H1 (cell line): ENCODE measurements around the gene ALK. TPM values are rescaled to one million over a fixed set of nuclear protein-coding genes. Genes with fewer than 3 reads are reported as not detected.
A peak's percentile ranks its signal among the peaks of the same experiment; 100 is the strongest.

Source experiments
- CTCF ChIA-PET: fragments of 300-600 bp; sonication (Branson Sonifier 250); formaldehyde crosslinking; loops from one replicate; lab custom pipeline; 2021; ENCODE audit not compliant: partially characterized antibody; lab: Charles Lee
- POLR2A ChIA-PET: fragments of 300-600 bp; sonication (Branson Sonifier 250); formaldehyde crosslinking; loops from one replicate; lab custom pipeline; 2021; ENCODE audit warnings: inconsistent platforms; ENCODE audit not compliant: partially characterized antibody; lab: Charles Lee
- DNase-seq, 2 experiments: peaks; one replicate each; pipeline versions ENCODE4 v3.0.0 to v3.0.0-alpha.2; 2010 to 2022; ENCODE audit warnings: low spot score in 2 of 2, low read depth in 1 of 2, mixed read lengths in 1 of 2
- FAIRE-seq: peaks from 2 replicates; lab custom pipeline; 2011; peaks lifted over from hg19 to GRCh38; lab: Jason Lieb, UNC
- H2AFZ ChIP-seq: 2 replicates; pipeline ENCODE4 v1.8.1; 2012; ENCODE audit warnings: low read length, inconsistent platforms
- H2AK5ac ChIP-seq: 2 replicates; pipeline ENCODE4 v1.6.1; 2013; ENCODE audit warnings: low read depth, low read length
- H2BK120ac ChIP-seq: replicated peaks from 2 replicates; pipeline ENCODE3; 2013; ENCODE audit warnings: low read depth, low read length, inconsistent platforms
- H2BK12ac ChIP-seq: 2 replicates; pipeline ENCODE4 v1.6.1; 2013; ENCODE audit warnings: low read depth, low read length
- H2BK15ac ChIP-seq: 2 replicates; pipeline ENCODE4 v1.6.1; 2013; ENCODE audit warnings: low read length
- H2BK20ac ChIP-seq: 2 replicates; pipeline ENCODE4 v1.6.1; 2013; ENCODE audit warnings: low read length
- H2BK5ac ChIP-seq: 2 replicates; pipeline ENCODE4 v1.6.1; 2013; ENCODE audit warnings: low read depth, low read length
- H3K14ac ChIP-seq: 2 replicates; pipeline ENCODE4 v1.6.1; 2013; ENCODE audit warnings: inconsistent platforms; ENCODE audit not compliant: insufficient read length
- H3K18ac ChIP-seq: 2 replicates; pipeline ENCODE4 v1.6.1; 2013; ENCODE audit warnings: low read length; ENCODE audit errors: extremely low read depth
- H3K23ac ChIP-seq: 2 replicates; pipeline ENCODE4 v1.6.1; 2013; ENCODE audit warnings: inconsistent platforms; ENCODE audit not compliant: insufficient read length
- H3K23me2 ChIP-seq: 2 replicates; pipeline ENCODE4 v1.6.1; 2013; ENCODE audit warnings: low read depth, low read length
- H3K27ac ChIP-seq: 2 replicates; pipeline ENCODE4 v1.6.1; 2011; ENCODE audit warnings: low read depth, low read length, inconsistent platforms
- H3K27me3 ChIP-seq, 4 experiments: replicated peaks in 1 of 4; 1 replicate in 1 of 4; 2 replicates in 3 of 4; pipeline versions ENCODE4 v1.6.1 to v1.8.1; 2011 to 2013; ENCODE audit warnings: low read length in 3 of 4, mild to moderate bottlenecking in 3 of 4, inconsistent platforms in 2 of 4, mixed read lengths in 2 of 4, moderate library complexity in 1 of 4; ENCODE audit not compliant: control insufficient read depth in 3 of 4, insufficient read depth in 3 of 4; ENCODE audit errors: extremely low read depth in 1 of 4
- H3K36me3 ChIP-seq, 4 experiments: 2 replicates each; pipeline versions ENCODE4 v1.6.1 to v1.8.1; 2011 to 2013; ENCODE audit warnings: mild to moderate bottlenecking in 4 of 4, low read length in 3 of 4, moderate library complexity in 2 of 4, control low read depth in 1 of 4, inconsistent platforms in 1 of 4; ENCODE audit not compliant: insufficient read depth in 4 of 4, control insufficient read depth in 2 of 4
- H3K4ac ChIP-seq: replicated peaks from 2 replicates; pipeline ENCODE3; 2013; ENCODE audit warnings: low read length, low read depth, mixed read lengths, inconsistent platforms; ENCODE audit not compliant: insufficient read length
- H3K4me1 ChIP-seq, 4 experiments: replicated peaks in 1 of 4; 1 replicate in 1 of 4; 2 replicates in 3 of 4; pipeline versions ENCODE4 v1.6.1 to v1.8.1; 2011 to 2013; ENCODE audit warnings: low read length in 3 of 4, inconsistent platforms in 2 of 4, mixed read lengths in 1 of 4; ENCODE audit not compliant: insufficient read depth in 4 of 4, control insufficient read depth in 3 of 4
- H3K4me2 ChIP-seq, 2 experiments: 2 replicates each; pipeline versions ENCODE4 v1.6.1 to v1.8.1; 2011 to 2013; ENCODE audit warnings: low read depth in 2 of 2, low read length in 2 of 2, control low read depth in 1 of 2, inconsistent platforms in 1 of 2, mild to moderate bottlenecking in 1 of 2; ENCODE audit not compliant: insufficient read depth in 1 of 2
- H3K4me3 ChIP-seq, 4 experiments: fragments of 200-600, 300-600 bp in 1 of 4; sonication (generic), shearing (Covaris generic), sonication (Bioruptor Twin) in 1 of 4; 2 replicates each; pipeline versions ENCODE4 v1.5.1 to v1.8.1; 2011 to 2016; ENCODE audit warnings: low read length in 4 of 4, low read depth in 3 of 4, control low read depth in 2 of 4, inconsistent platforms in 2 of 4, mild to moderate bottlenecking in 2 of 4, mixed read lengths in 1 of 4, moderate library complexity in 1 of 4; ENCODE audit not compliant: insufficient read depth in 2 of 4; ENCODE audit errors: extremely low read depth in 1 of 4
- H3K56ac ChIP-seq: replicated peaks from 2 replicates; pipeline ENCODE3; 2013; ENCODE audit warnings: low read depth, mild to moderate bottlenecking, mixed read lengths, low read length, inconsistent platforms; ENCODE audit not compliant: insufficient read length
- H3K79me1 ChIP-seq: 2 replicates; pipeline ENCODE4 v1.6.1; 2013; ENCODE audit warnings: low read depth, low read length, control low read depth
- H3K79me2 ChIP-seq, 2 experiments: 2 replicates each; pipeline versions ENCODE4 v1.6.1 to v1.8.1; 2012 to 2013; ENCODE audit warnings: low read length in 2 of 2, mild to moderate bottlenecking in 2 of 2, inconsistent platforms in 1 of 2; ENCODE audit not compliant: insufficient read depth in 2 of 2, control insufficient read depth in 1 of 2
- H3K9ac ChIP-seq, 4 experiments: replicated peaks in 1 of 4; 1 replicate in 1 of 4; 2 replicates in 3 of 4; pipeline versions ENCODE4 v1.6.1 to v1.8.1; 2011 to 2013; ENCODE audit warnings: low read depth in 3 of 4, low read length in 3 of 4, control low read depth in 2 of 4, mild to moderate bottlenecking in 2 of 4, moderate library complexity in 2 of 4, inconsistent platforms in 1 of 4; ENCODE audit errors: extremely low read depth in 1 of 4
- H3K9me3 ChIP-seq, 2 experiments: 2 replicates each; pipeline versions ENCODE4 v1.6.1 to v1.8.1; 2012 to 2013; ENCODE audit warnings: mild to moderate bottlenecking in 2 of 2, moderate library complexity in 2 of 2, control low read depth in 1 of 2, inconsistent platforms in 1 of 2, low read depth in 1 of 2, low read length in 1 of 2, mixed read lengths in 1 of 2; ENCODE audit not compliant: insufficient read depth in 2 of 2
- H4K20me1 ChIP-seq, 2 experiments: replicated peaks in 1 of 2; 2 replicates each; pipeline versions ENCODE3 to v1.8.1; 2011 to 2013; ENCODE audit warnings: inconsistent platforms in 2 of 2, low read length in 2 of 2, mild to moderate bottlenecking in 1 of 2; ENCODE audit not compliant: insufficient read depth in 2 of 2, control insufficient read depth in 1 of 2
- H4K5ac ChIP-seq: 2 replicates; pipeline ENCODE4 v1.6.1; 2013; ENCODE audit warnings: low read length, low read depth, mixed read lengths, inconsistent platforms; ENCODE audit not compliant: insufficient read length
- H4K8ac ChIP-seq: 2 replicates; pipeline ENCODE4 v1.8.0; 2013; ENCODE audit warnings: mild to moderate bottlenecking, moderate library complexity, low read length, inconsistent platforms; ENCODE audit not compliant: insufficient read depth; ENCODE audit errors: extremely low read depth
- H4K91ac ChIP-seq: replicated peaks from 2 replicates; pipeline ENCODE3; 2013; ENCODE audit warnings: low read length, mixed read lengths, inconsistent platforms; ENCODE audit not compliant: insufficient read length
- CHD2 ChIP-seq: IDR thresholded peaks from 2 replicates; pipeline ENCODE4 v1.6.1; 2012; ENCODE audit warnings: low read length, improper control_type of control experiment
- CTCF ChIP-seq, 3 experiments: IDR thresholded peaks; 1 replicate in 2 of 3; 2 replicates in 1 of 3; pipeline versions ENCODE4 v1.5.1 to v1.6.1; 2011; ENCODE audit warnings: low read length in 3 of 3, mild to moderate bottlenecking in 3 of 3, inconsistent platforms in 2 of 3, low read depth in 1 of 3, moderate library complexity in 1 of 3; ENCODE audit not compliant: insufficient read depth in 1 of 3; ENCODE audit errors: control extremely low read depth in 1 of 3
- HDAC2 ChIP-seq, 2 experiments: fragments of 300-600 bp in 1 of 2; sonication (generic) in 1 of 2; IDR thresholded peaks; 2 replicates each; pipeline ENCODE4 v1.6.1; 2011 to 2012; ENCODE audit warnings: low read depth in 2 of 2, low read length in 2 of 2, mild to moderate bottlenecking in 2 of 2, moderate library complexity in 2 of 2, borderline replicate concordance in 1 of 2, inconsistent platforms in 1 of 2
- KDM4A ChIP-seq: IDR thresholded peaks from one replicate; pipeline ENCODE4 v1.7.1; 2012; ENCODE audit warnings: low read depth, mild to moderate bottlenecking, moderate library complexity, low read length, inconsistent platforms; ENCODE audit not compliant: severe bottlenecking
- KDM5A ChIP-seq: fragments of 200-600 bp; IDR thresholded peaks from 2 replicates; pipeline ENCODE4 v1.7.1; 2012; ENCODE audit warnings: mild to moderate bottlenecking, low read length, inconsistent platforms, mixed read lengths
- RAD21 ChIP-seq, 2 experiments: IDR thresholded peaks in 1 of 2; conservative IDR thresholded peaks in 1 of 2; 2 replicates each; pipeline ENCODE4 v1.6.1; 2011; ENCODE audit warnings: low read depth in 2 of 2, low read length in 2 of 2, improper control_type of control experiment in 1 of 2, inconsistent platforms in 1 of 2, mild to moderate bottlenecking in 1 of 2, moderate library complexity in 1 of 2
- RNF2 ChIP-seq: fragments of 200-900, 300-1000 bp; sonication (generic); IDR thresholded peaks from 2 replicates; pipeline ENCODE4 v1.7.1; 2016; ENCODE audit warnings: borderline replicate concordance, low read depth, mild to moderate bottlenecking, antibody characterized with exemption, low read length; ENCODE audit not compliant: poor library complexity, severe bottlenecking; ENCODE audit errors: missing control alignments
- SP1 ChIP-seq: IDR thresholded peaks from 2 replicates; pipeline ENCODE4 v1.6.1; 2011; ENCODE audit warnings: low read depth, low read length
- TAF7 ChIP-seq: optimal IDR thresholded peaks from 2 replicates; pipeline ENCODE3; 2011; ENCODE audit warnings: low read depth, mild to moderate bottlenecking, inconsistent platforms, low read length, moderate library complexity, borderline replicate concordance
- TCF12 ChIP-seq: IDR thresholded peaks from 2 replicates; pipeline ENCODE4 v1.6.1; 2011; ENCODE audit warnings: low read depth, mild to moderate bottlenecking, low read length
- WGBS, 2 experiments: shearing (Covaris generic) in 1 of 2; methylation state at CpG; one replicate each; pipeline versions ENCODE4 v1.1.6 to v1.1.7; 2013 to 2015; ENCODE audit warnings: low lambda C conversion rate in 2 of 2, mixed read lengths in 2 of 2, inconsistent platforms in 1 of 2, low coverage in 1 of 2, missing lambda C conversion rate in 1 of 2; ENCODE audit not compliant: insufficient replicate concordance in 2 of 2, insufficient coverage in 1 of 2, insufficient read length in 1 of 2; ENCODE audit errors: extremely low coverage in 1 of 2, missing lambda C conversion rate in 1 of 2; 5-methylcytosine and 5-hydroxymethylcytosine counted together
- polyA plus RNA-seq, 7 experiments: library from polyadenylated mRNA; depleted of rRNA in 3 of 7; stranded (reverse) in 5 of 7; unstranded in 2 of 7; fragments of >200 nt in 5 of 7; fragments of 200-250 nt in 2 of 7; gene quantifications; 1 replicate in 5 of 7; 2 replicates in 1 of 7; 4 replicates in 1 of 7; pipeline versions ENCODE4 v1.2.1 to v1.2.3, GENCODE V29; 2011 to 2013; ENCODE audit warnings: missing spikeins in 2 of 7, mixed read lengths in 2 of 7
- total RNA-seq: library from RNA; stranded (reverse); fragmentation: NEBNext Ultra II Directional; extraction: Animal tissue kit (Norgen Biotek cat#: 25700); gene quantifications from 2 replicates; pipeline ENCODE4 v1.2.1, GENCODE V29; 2021

Gene ALK
- total and polyA plus RNA-seq, 2 of the 8 experiments (the other 6 are each of a cell fraction or from before 2014, with no cell fraction given): 0.02 to 0.09 TPM

GRCh38 chr2:29876374-29876773 is 45.0 kb downstream of the ALK start:
- Histone ChIP-seq H3K18ac (no peak overlapping the region), H2AFZ (no peak overlapping the region), H3K23me2 (peaks cover 7% of the 10 kb centered on the region; the same call in 1 of the 2 replicates), H2BK20ac (no peak overlapping the region), H3K4me2 (no peak overlapping the region), H4K20me1 (peaks cover 0 to 6% of the 10 kb centered on the region in 2 experiments), H4K91ac (no peak overlapping the region), H3K4me3 (no peak overlapping the region), H3K9ac (no peak overlapping the region), H3K4me1 (no peaks in the 10 kb centered on the region; a peak in 1 of 7 replicates), H3K79me1 (no peaks in the 10 kb centered on the region), H3K9me3 (no peaks in the 10 kb centered on the region), H2BK12ac (no peak overlapping the region; the same call in 1 of the 2 replicates), H3K36me3 (no peaks in the 10 kb centered on the region), H3K27me3 (no peaks in the 10 kb centered on the region; a peak in 1 of 7 replicates), H3K14ac (no peak overlapping the region), H2BK15ac (no peak overlapping the region), H4K8ac (no peak overlapping the region), H3K79me2 (no peaks in the 10 kb centered on the region), H4K5ac (no peak overlapping the region), H3K23ac (no peak overlapping the region), H2BK120ac (no peak overlapping the region), H2AK5ac (no peak overlapping the region), H3K4ac (no peak overlapping the region), H3K56ac (peak overlapping the region; percentile 88), H3K27ac (no peak overlapping the region), H2BK5ac (no peak overlapping the region)
- ChIA-PET POLR2A (no interaction called here), CTCF (interaction anchor here (0.8 kb wide), 1 partner anchor 19 kb away, joined by 3 read pairs; no protein-coding TSS in a partner anchor)
- WGBS, 2 experiments: 92% methylated on average over 4 of the region's 4 CpGs; no CpG with 5 or more reads in 1 of the 2 experiments
- DNase-seq (no peak), FAIRE-seq (no peak)
- TF ChIP-seq RNF2 (no peak), HDAC2 (IDR thresholded peaks at IDR 0.05; ENCODE audit: borderline replicate concordance in 1 of 2, low read depth in 2 of 2, low read length in 2 of 2) (no peak), CTCF (IDR thresholded peaks at IDR 0.05; ENCODE audit: control extremely low read depth in 1 of 3, insufficient read depth in 1 of 3, low read depth in 1 of 3, low read length in 3 of 3) (no peak), CHD2 (no peak), RAD21 (IDR thresholded peaks at IDR 0.05 in 1 of 2, conservative IDR thresholded peaks at IDR 0.05 in 1 of 2; ENCODE audit: low read depth in 2 of 2, low read length in 2 of 2) (no peak), SP1 (no peak), TAF7 (no peak), KDM5A (no peak), TCF12 (no peak), KDM4A (no peak)
